ENCODE measurements around the gene TTLL5.

Gene TTLL5, protein sequence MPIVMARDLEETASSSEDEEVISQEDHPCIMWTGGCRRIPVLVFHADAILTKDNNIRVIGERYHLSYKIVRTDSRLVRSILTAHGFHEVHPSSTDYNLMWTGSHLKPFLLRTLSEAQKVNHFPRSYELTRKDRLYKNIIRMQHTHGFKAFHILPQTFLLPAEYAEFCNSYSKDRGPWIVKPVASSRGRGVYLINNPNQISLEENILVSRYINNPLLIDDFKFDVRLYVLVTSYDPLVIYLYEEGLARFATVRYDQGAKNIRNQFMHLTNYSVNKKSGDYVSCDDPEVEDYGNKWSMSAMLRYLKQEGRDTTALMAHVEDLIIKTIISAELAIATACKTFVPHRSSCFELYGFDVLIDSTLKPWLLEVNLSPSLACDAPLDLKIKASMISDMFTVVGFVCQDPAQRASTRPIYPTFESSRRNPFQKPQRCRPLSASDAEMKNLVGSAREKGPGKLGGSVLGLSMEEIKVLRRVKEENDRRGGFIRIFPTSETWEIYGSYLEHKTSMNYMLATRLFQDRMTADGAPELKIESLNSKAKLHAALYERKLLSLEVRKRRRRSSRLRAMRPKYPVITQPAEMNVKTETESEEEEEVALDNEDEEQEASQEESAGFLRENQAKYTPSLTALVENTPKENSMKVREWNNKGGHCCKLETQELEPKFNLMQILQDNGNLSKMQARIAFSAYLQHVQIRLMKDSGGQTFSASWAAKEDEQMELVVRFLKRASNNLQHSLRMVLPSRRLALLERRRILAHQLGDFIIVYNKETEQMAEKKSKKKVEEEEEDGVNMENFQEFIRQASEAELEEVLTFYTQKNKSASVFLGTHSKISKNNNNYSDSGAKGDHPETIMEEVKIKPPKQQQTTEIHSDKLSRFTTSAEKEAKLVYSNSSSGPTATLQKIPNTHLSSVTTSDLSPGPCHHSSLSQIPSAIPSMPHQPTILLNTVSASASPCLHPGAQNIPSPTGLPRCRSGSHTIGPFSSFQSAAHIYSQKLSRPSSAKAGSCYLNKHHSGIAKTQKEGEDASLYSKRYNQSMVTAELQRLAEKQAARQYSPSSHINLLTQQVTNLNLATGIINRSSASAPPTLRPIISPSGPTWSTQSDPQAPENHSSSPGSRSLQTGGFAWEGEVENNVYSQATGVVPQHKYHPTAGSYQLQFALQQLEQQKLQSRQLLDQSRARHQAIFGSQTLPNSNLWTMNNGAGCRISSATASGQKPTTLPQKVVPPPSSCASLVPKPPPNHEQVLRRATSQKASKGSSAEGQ (N-terminal part only)

DNA sequence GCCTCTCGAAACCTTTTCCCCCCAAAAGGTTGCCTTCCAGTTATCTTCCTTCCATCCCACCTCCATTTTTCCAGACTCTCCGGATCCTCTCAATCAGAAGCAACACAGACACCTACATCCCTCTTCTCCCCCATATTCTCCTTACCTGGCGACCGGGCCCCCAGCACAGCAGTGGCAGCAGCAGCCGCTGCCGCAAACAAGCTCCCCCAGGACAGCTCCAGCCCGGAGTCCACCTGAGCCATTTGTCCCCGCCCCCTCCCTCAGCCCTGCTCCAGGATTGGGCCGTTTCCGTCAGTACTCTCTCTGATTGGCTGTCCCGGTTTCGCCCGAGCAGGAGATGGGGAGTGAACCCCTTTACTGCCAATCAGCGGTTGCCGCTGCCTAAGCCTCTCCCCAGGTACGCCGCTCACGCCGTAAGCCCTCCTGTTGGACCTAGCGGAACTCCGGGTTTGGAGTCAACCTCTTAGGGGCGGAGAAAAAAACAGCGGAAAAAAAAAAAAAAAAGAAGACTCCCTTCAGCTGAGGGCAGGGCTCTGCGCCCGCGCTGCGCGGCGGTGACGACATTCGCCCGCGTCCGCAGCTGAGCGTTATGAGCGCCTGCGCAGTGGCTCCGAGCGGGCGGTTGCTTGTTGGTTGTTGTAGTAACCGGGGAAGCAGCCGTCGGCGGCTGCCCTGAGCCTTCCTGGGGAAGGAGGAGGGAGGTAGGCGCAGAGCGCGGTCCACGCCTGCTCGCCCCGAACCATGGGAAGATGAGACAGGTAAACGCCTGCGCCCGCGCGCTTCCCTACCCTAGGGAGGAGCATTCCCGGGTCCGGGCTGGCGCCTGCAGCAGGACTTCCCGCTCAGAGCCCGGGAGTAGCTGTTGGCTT lies at the start of gene TTLL5, which contains the start of gene ERG28:
TSS of gene TTLL5 (plus strand) at position 617 of the 869 bp plus-strand sequence. CDS start 1,904 bp downstream, outside the sequence.
TSS of gene ERG28 (minus strand) at position 247 of the 869 bp plus-strand sequence. CDS start 3,374 bp downstream, outside the sequence.
- H3K27ac ChIP-seq = peak within 1 kb of the TSS; percentile 78
- DNase-seq (ENCODE audit: low read depth, low spot score) = peak; percentile 99

DNA sequence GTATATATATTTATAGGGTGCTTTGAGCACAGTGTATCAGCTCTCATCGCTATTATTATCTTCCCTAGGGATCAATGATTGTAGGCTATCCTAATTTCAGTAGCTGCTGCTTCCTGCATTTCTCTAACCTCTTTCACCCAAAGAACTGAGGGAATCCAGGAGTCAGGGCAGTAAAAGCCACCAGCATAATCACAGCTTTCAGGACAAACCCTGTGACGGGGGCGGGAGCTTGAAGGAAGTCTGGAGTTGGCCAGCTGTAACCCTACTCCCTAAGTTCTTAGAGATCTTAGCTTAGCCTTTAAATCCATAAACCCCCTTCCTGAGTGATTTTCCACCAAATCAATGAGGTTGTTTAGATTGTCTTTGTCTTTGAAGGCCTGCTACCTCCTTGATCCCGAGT lies 48.9 kb upstream of the TTLL5 start:
- no peak for DNase-seq (ENCODE audit: low read depth, low spot score)
- no peak overlapping the region for H3K27ac ChIP-seq

DNA sequence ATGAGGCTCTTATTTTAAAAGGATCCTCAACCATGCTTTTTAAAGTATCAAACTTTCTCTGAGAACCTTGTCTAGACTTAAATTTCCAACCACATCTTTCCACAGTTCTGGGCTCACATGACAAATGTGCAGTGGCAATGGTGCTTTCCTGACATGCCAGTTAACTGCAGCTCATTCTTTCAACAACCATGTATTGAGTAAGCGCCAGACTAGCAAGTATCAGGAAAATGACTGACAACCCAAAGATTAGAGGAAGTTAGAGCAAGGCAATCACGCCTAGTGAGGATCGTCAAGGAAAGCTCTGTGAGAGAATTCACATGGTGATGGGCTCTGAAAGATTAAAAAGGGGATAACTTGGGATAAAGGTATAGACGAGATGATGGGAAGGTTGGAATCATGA lies 46.9 kb upstream of the TTLL5 start:
- no peak for DNase-seq (ENCODE audit: low read depth, low spot score)
- no peak overlapping the region for H3K27ac ChIP-seq

- H3K27ac ChIP-seq = no peak overlapping the region
- no peak for DNase-seq (ENCODE audit: low read depth, low spot score)
Observed at GRCh38 chr14:75615200-75615599, 45.8 kb upstream of the TTLL5 start.

DNA sequence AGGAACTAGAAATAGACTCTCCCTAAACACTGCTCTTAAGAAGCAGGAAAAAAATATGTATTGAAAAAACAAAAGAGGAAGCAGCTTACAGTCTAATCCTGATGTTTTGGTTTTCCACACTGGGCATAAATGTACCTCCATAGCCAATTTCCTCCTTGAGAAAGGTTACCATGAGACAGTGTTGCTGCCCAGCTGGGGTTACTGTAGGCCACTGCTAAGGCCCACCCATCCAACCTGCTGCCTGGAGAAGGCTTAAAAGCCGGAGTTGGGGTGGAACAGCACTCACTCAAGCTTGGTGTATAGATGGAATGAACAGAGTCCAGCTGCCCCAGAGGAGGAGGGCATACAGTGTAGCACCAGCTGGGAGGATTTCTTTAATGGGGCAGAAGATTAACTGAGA lies 41.5 kb upstream of the TTLL5 start:
- H3K27ac ChIP-seq = no peak overlapping the region
- no peak for DNase-seq (ENCODE audit: low read depth, low spot score)

- no peak overlapping the region for H3K27ac ChIP-seq
- no peak for DNase-seq (ENCODE audit: low read depth, low spot score)
Observed at GRCh38 chr14:75625034-75625433, 36.0 kb upstream of the TTLL5 start.

DNA sequence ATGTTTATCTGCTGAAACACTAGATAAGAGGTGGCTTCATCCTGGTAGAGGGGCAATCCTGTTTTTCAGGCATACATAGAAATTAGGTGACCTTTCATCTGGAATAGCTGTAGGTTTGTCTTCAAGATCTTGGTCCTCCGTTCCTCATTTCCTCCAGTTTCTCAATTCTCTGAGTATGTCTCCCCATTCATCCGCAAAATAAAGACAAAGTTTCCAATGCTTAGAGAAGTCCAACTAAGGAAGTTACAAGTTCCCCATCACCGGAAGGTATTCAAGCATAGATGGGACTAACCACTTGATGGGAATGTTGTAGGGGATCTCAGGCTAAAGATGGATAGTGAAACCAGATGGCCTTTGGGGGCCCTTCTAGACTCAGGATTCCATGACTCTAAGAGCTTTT lies 34.6 kb upstream of the TTLL5 start:
- no peak for DNase-seq (ENCODE audit: low read depth, low spot score)
- no peak overlapping the region for H3K27ac ChIP-seq

DNA sequence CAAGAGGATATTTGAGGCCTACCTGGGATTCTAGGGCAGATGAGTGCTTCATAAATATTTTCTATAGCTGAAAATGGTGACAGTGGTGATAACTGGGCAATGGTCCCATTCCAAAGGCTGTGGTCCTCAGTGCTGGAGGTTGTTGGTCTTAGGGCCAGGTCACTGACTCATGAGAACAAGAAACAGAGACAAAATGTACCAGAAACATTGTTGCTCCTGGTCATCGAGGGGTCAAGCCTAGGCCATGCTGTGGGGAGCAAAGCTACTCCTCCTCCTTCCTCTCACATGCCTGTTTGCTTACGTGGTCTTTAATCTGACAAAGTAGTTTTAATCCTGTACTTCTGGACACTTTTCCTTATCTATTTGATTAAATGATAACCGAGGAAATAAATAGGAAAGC lies 34.2 kb upstream of the TTLL5 start:
- H3K27ac ChIP-seq = no peak overlapping the region
- no peak for DNase-seq (ENCODE audit: low read depth, low spot score)

DNA sequence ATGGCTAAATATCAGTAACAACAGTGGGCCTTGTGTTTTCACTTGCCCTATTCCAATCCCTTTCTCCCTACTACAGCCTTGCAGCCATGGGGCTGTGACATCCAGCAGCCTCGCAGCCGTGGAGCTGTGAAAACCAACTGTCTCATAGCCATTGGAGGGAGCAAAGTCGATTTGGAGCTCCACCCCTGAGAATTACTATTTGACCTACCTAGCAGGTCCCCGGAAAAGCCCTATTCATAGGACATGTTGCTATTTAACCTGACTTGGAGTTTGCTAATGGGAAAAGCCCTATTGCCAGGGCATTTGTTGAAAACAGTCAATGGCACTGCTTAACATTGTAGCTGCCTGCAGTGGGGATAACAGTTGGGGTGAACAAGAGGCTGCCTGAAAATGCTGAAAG lies 33.6 kb upstream of the TTLL5 start:
- no peak overlapping the region for H3K27ac ChIP-seq
- DNase-seq (ENCODE audit: low read depth, low spot score) = no peak

- no peak overlapping the region for H3K27ac ChIP-seq
- DNase-seq (ENCODE audit: low read depth, low spot score) = no peak
Observed at GRCh38 chr14:75628816-75629215, 32.2 kb upstream of the TTLL5 start.

- H3K27ac ChIP-seq = no peak overlapping the region
- no peak for DNase-seq (ENCODE audit: low read depth, low spot score)
Observed at GRCh38 chr14:75630695-75631452, 30.2 kb upstream of the TTLL5 start.

- H3K27ac ChIP-seq = no peak overlapping the region
Observed at GRCh38 chr14:75631453-75631831, 29.6 kb upstream of the TTLL5 start.

DNA sequence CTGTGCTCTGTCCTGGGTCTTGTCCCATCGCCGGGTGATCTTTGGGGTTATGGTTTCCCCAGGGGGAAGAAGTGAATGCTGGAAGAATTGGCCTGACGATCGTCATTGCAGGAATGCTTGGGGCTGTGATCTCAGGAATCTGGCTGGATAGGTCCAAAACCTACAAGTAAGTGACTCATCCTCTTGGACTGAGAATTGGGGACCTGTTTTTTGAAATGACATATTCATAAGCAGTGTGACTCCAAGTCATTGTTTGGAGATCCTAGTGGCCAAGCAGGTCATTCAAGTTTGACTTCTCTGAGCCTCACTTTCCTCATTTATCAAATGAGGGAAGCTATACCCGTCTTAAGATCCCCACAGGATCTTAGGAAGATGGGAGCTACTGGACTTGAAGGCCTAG lies 26.2 kb upstream of the TTLL5 start:
- no peak overlapping the region for H3K27ac ChIP-seq

More at GRCh38 chr14:75631453-75631831, 29.6 kb upstream of the TTLL5 start:
- no peak for DNase-seq (ENCODE audit: low read depth, low spot score)

GRCh38 chr14:75636100-75636692 lies 24.9 kb upstream of the TTLL5 start:
- no peak for DNase-seq (ENCODE audit: low read depth, low spot score)
- no peak overlapping the region for H3K27ac ChIP-seq

More for the DNA sequence above, 26.2 kb upstream of the TTLL5 start:
- no peak for DNase-seq (ENCODE audit: low read depth, low spot score)

DNA sequence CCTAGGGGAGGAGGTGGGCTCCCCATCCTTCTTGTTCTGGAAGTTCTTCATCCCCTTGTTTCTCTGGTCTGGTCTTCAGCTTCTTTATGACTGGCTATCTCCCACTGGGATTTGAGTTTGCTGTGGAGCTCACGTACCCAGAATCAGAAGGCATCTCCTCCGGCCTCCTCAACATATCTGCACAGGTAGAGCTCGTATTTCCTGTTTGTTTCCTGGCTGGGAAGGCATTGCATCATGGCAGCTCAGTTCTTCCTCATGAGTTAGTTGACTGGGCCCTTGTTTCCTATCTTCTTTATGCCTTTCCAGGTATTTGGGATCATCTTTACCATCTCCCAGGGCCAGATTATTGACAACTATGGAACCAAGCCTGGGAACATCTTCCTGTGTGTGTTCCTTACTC lies 20.2 kb upstream of the TTLL5 start:
- H3K27ac ChIP-seq = no peak overlapping the region
- DNase-seq (ENCODE audit: low read depth, low spot score) = no peak

- no peak overlapping the region for H3K27ac ChIP-seq
- DNase-seq (ENCODE audit: low read depth, low spot score) = no peak
Observed at GRCh38 chr14:75643985-75644384, 17.1 kb upstream of the TTLL5 start.

DNA sequence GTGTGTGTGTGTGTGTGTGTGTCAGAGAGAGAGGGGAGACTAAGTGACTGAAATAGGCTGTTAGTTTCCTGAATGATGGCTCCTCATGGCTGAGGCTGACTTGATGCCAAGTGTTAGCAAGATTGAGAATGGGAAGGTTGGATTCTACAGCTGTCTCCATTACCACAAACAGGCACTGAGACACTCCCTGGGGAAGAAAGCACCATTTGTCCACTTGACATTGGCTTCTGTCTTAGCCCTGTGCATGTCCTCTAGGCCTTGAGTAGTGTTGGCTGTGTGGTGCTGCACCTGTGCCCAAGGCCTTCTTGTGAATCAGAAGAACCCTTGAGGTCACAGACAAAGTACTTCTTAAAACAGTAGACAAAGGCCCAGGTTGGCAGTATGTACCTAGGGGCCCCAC lies 16.0 kb upstream of the TTLL5 start:
- H3K27ac ChIP-seq = no peak overlapping the region
- no peak for DNase-seq (ENCODE audit: low read depth, low spot score)

DNA sequence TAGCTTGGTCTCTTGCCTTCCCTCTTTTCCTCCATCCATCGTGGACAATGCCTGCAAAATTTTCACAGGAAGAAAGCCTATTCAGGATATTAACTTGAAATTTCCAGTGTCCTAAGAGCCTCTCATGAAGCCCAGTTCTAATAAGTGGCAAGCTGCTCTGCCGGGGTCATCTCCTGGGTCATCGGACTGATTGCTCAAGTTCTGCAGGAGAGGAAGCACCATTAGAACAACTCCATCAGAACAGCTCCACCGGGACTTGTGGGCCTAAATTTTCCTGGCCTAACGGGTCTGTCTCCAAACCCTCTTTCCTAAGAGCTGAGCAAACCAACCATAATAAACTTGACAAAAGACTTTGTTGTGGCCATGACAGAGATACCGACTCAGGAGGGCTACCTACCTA lies 14.3 kb upstream of the TTLL5 start:
- no peak for DNase-seq (ENCODE audit: low read depth, low spot score)
- H3K27ac ChIP-seq = peak overlapping the region; percentile 25
